Measurements from ENCODE around the gene ZNF280C.

ZNF280C gene

DNA sequence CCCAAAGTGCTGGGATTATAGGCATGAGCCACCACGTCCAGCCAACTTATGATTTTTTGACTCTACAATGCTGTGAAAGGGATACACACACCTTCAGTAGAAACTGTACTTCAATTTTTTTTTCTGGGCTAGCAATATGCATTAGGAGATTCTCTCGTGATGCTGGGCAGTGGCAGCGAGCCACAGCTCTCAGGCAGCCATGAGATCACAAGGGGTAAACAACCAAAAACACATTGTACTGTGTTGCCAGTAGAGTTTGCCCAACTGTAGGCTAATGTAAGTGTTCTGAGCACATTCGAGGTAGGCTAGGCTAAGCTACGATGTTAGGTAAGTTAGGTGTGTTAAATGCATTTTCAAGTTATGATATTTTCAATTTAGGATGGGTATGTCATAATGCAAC, 71.2 kb downstream of the ZNF280C start:
- no peak overlapping the region for H3K4me3 ChIP-seq (ENCODE audit: low read depth, low read length)
- TF ChIP-seq, protein P1, sequence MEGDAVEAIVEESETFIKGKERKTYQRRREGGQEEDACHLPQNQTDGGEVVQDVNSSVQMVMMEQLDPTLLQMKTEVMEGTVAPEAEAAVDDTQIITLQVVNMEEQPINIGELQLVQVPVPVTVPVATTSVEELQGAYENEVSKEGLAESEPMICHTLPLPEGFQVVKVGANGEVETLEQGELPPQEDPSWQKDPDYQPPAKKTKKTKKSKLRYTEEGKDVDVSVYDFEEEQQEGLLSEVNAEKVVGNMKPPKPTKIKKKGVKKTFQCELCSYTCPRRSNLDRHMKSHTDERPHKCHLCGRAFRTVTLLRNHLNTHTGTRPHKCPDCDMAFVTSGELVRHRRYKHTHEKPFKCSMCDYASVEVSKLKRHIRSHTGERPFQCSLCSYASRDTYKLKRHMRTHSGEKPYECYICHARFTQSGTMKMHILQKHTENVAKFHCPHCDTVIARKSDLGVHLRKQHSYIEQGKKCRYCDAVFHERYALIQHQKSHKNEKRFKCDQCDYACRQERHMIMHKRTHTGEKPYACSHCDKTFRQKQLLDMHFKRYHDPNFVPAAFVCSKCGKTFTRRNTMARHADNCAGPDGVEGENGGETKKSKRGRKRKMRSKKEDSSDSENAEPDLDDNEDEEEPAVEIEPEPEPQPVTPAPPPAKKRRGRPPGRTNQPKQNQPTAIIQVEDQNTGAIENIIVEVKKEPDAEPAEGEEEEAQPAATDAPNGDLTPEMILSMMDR (conservative IDR thresholded peaks at IDR 0.05; ENCODE audit: low read depth, low read length), result no peak
- no peak for DNase-seq (ENCODE audit: low read depth)

DNA sequence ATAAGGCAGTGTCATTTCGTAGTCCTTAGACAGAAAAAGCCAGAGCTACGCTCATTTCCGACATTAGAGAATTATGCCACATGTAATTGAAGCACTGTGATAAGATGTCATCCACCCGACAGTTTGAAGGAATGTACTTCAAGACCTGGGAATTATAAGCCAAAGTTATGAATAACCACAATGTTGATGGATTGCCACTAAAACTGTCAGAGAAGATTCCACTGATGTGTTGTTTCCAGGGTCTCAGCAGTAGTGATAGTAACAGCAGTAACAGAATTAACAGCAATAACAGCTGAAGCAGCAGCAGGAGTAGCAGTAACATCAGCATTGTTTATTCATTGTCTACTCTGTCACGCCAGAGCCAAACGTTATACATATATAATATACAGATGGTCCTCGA, 72.2 kb downstream of the ZNF280C start:
- no peak overlapping the region for H3K4me3 ChIP-seq (ENCODE audit: low read depth, low read length)
- DNase-seq (ENCODE audit: low read depth), result no peak
- TF ChIP-seq, protein P1 (conservative IDR thresholded peaks at IDR 0.05; ENCODE audit: low read depth, low read length), result no peak

DNA sequence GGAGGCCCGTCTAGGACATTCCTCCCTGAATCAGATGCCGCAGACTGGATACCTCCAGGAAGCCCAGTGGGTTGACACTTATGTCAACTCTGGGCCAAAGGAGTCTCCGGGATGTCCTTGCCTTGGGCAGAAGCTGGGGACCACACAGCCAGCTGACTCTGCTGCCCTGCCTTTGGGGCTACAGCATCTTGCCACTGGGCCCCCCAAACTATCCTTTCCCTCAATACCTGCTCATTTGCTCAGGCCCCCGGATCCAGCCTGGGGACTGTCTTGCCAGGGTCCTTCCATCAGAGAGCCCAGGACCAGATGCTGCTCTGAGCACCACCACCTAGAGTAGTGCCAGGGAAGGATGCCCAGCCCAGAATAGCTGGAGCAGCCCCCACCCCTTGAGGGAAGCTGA, 77.9 kb downstream of the ZNF280C start:
- DNase-seq (ENCODE audit: low read depth), result no peak
- TF ChIP-seq, protein P1 (conservative IDR thresholded peaks at IDR 0.05; ENCODE audit: low read depth, low read length), result no peak
- no peak overlapping the region for H3K4me3 ChIP-seq (ENCODE audit: low read depth, low read length)

DNA sequence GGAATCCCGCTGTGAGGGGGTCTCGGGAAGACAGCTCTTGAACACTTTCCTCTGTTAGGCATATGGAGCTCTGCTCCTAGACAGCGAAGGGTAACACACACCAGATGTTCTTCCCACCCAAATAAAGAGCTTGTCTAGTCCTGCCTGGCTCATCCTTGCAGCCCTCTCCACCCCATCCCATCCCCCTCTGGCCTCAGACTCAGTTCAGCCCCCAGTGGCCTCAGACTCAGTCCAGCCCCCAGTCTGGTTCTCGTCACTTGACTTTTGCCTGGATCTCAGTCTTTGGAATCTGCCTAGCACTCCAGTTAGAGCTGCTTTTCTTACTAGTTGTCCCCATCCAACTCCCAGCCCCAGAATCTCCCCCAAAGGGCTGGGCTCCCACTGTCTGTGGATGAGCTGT, 82.0 kb downstream of the ZNF280C start:
- no peak for DNase-seq (ENCODE audit: low read depth)
- no peak overlapping the region for H3K4me3 ChIP-seq (ENCODE audit: low read depth, low read length)
- TF ChIP-seq, protein P1 (conservative IDR thresholded peaks at IDR 0.05; ENCODE audit: low read depth, low read length), result no peak

DNA sequence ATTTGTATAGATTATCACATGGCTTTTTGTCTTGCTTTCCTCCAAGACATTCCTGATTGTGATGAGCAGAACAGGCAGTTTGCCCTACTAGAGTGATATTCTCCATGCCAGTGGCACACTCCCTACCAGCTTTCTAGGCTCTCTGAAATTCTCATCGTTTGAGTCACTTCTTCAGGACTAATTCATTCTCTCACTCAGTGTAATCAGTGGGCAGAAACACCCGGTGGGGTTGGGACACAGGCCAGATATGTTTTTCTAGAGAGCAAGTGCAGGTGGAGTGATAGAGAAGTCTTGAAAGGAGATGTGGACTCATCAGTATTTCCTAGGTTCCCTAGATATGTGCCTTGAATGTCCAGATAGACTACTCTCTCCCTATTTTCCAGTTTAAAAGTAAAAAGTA, 83.8 kb downstream of the ZNF280C start:
- TF ChIP-seq, protein P1 (conservative IDR thresholded peaks at IDR 0.05; ENCODE audit: low read depth, low read length), result no peak
- DNase-seq (ENCODE audit: low read depth), result no peak
- H3K4me3 ChIP-seq (ENCODE audit: low read depth, low read length), result no peak overlapping the region

DNA sequence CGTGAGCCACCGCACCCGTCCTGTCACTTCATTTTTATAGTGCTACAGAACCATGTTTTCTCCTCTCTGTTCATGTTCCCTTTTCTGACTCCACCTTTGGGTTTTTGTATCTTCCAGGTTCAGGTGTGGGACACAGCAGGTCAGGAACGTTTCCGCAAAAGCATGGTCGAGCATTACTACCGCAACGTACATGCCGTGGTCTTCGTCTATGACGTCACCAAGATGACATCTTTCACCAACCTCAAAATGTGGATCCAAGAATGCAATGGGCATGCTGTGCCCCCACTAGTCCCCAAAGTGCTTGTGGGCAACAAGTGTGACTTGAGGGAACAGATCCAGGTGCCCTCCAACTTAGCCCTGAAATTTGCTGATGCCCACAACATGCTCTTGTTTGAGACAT, 84.5 kb downstream of the ZNF280C start:
- DNase-seq (ENCODE audit: low read depth), result no peak
- TF ChIP-seq, protein P1 (conservative IDR thresholded peaks at IDR 0.05; ENCODE audit: low read depth, low read length), result no peak
- H3K4me3 ChIP-seq (ENCODE audit: low read depth, low read length), result no peak overlapping the region

DNA sequence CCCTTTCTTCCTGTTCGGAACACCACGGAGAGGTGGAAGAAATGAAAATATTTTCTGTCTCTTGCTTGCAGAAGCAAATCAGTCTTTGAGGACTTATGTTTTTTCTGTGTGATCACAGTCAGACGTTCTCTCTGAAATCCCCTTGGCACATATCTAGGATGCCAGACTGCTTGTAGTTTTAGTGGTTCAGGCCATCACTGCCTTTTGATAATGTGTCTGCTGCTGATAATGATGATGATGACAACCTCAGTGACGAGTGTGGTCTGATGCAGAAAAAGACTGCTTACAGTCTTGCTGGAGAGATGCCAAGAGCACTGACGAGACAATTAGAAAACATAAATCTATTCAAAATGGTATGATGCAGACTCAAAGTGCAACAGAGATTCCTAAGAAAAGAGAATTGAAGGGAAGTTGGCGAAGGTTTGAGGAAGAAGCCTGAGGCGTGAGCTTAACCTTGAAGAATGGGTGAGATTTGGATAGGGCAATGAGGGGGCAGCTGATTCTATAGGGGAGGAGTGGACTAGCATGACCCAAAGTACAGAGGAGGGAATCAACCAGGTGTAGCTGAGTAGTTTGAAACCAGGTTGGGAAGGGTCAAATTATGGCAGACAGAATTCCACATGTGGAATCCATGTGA, 89.0 kb downstream of the ZNF280C start:
- peak; percentile 40 for DNase-seq (ENCODE audit: low read depth)
- H3K4me3 ChIP-seq (ENCODE audit: low read depth, low read length), result no peak overlapping the region
- TF ChIP-seq, protein P1 (conservative IDR thresholded peaks at IDR 0.05; ENCODE audit: low read depth, low read length), result no peak
